ENCODE measurements around the gene DACH1.

The DACH1 gene

GRCh38 chr13:71632721-71633120, 234.3 kb downstream of the DACH1 start:
- FAIRE-seq (no peak), DNase-seq (ENCODE audit: insufficient read length) (no peak)
- TF ChIP-seq POLR2AphosphoS5 (IDR thresholded peaks at IDR 0.05; ENCODE audit: low read depth, low read length) (no peak), POLR2A (IDR thresholded peaks at IDR 0.05; ENCODE audit: low read depth, low read length) (no peak), TAF1 (IDR thresholded peaks at IDR 0.05; ENCODE audit: borderline replicate concordance, low read depth, low read length) (no peak)

- no peak for TF ChIP-seq POLR2A (IDR thresholded peaks at IDR 0.05; ENCODE audit: low read depth, low read length)
- no peak for TF ChIP-seq POLR2AphosphoS5 (IDR thresholded peaks at IDR 0.05; ENCODE audit: low read depth, low read length)
- no peak for TF ChIP-seq TAF1 (IDR thresholded peaks at IDR 0.05; ENCODE audit: borderline replicate concordance, low read depth, low read length)
- no peak for DNase-seq (ENCODE audit: insufficient read length)
- FAIRE-seq = no peak
Measured at GRCh38 chr13:71632206-71632605, 234.8 kb downstream of the DACH1 start.

GRCh38 chr13:71629167-71629566, 237.8 kb downstream of the DACH1 start:
- DNase-seq (ENCODE audit: insufficient read length) (no peak), FAIRE-seq (no peak)
- no peak for TF ChIP-seq POLR2AphosphoS5 (IDR thresholded peaks at IDR 0.05; ENCODE audit: low read depth, low read length)
- no peak for TF ChIP-seq POLR2A (IDR thresholded peaks at IDR 0.05; ENCODE audit: low read depth, low read length)
- TF ChIP-seq TAF1 (IDR thresholded peaks at IDR 0.05; ENCODE audit: borderline replicate concordance, low read depth, low read length) = no peak

GRCh38 chr13:71626421-71627117, 240.4 kb downstream of the DACH1 start:
- DNase-seq (ENCODE audit: insufficient read length) (no peak), FAIRE-seq (no peak)
- no peak for TF ChIP-seq POLR2AphosphoS5 (IDR thresholded peaks at IDR 0.05; ENCODE audit: low read depth, low read length)
- no peak for TF ChIP-seq TAF1 (IDR thresholded peaks at IDR 0.05; ENCODE audit: borderline replicate concordance, low read depth, low read length)
- TF ChIP-seq POLR2A (IDR thresholded peaks at IDR 0.05; ENCODE audit: low read depth, low read length) = no peak

- DNase-seq (ENCODE audit: insufficient read length) = no peak
- TF ChIP-seq POLR2AphosphoS5 (IDR thresholded peaks at IDR 0.05; ENCODE audit: low read depth, low read length) (no peak), TAF1 (IDR thresholded peaks at IDR 0.05; ENCODE audit: borderline replicate concordance, low read depth, low read length) (no peak), POLR2A (IDR thresholded peaks at IDR 0.05; ENCODE audit: low read depth, low read length) (no peak)
- no peak for FAIRE-seq
Measured at GRCh38 chr13:71625694-71626093, 241.3 kb downstream of the DACH1 start.

GRCh38 chr13:71624653-71625600, 242.1 kb downstream of the DACH1 start:
- FAIRE-seq (no peak), DNase-seq (ENCODE audit: insufficient read length) (no peak)
- TF ChIP-seq POLR2AphosphoS5 (IDR thresholded peaks at IDR 0.05; ENCODE audit: low read depth, low read length) (no peak), TAF1 (IDR thresholded peaks at IDR 0.05; ENCODE audit: borderline replicate concordance, low read depth, low read length) (no peak), POLR2A (IDR thresholded peaks at IDR 0.05; ENCODE audit: low read depth, low read length) (no peak)

GRCh38 chr13:71621174-71622124, 245.6 kb downstream of the DACH1 start:
- TF ChIP-seq TAF1 (IDR thresholded peaks at IDR 0.05; ENCODE audit: borderline replicate concordance, low read depth, low read length) (no peak), POLR2A (IDR thresholded peaks at IDR 0.05; ENCODE audit: low read depth, low read length) (no peak), POLR2AphosphoS5 (IDR thresholded peaks at IDR 0.05; ENCODE audit: low read depth, low read length) (no peak)
- no peak for FAIRE-seq
- no peak for DNase-seq (ENCODE audit: insufficient read length)

- DNase-seq (ENCODE audit: insufficient read length) (no peak), FAIRE-seq (no peak)
- TF ChIP-seq POLR2A (IDR thresholded peaks at IDR 0.05; ENCODE audit: low read depth, low read length) = no peak
Measured at GRCh38 chr13:71619096-71619495, 247.9 kb downstream of the DACH1 start.

- DNase-seq (ENCODE audit: insufficient read length) (no peak), FAIRE-seq (no peak)
- TF ChIP-seq TAF1 (IDR thresholded peaks at IDR 0.05; ENCODE audit: borderline replicate concordance, low read depth, low read length) = no peak
- no peak for TF ChIP-seq POLR2A (IDR thresholded peaks at IDR 0.05; ENCODE audit: low read depth, low read length)
Measured at GRCh38 chr13:71618159-71618558, 248.8 kb downstream of the DACH1 start.

GRCh38 chr13:71617265-71617664, 249.7 kb downstream of the DACH1 start:
- FAIRE-seq (no peak), DNase-seq (ENCODE audit: insufficient read length) (no peak)
- TF ChIP-seq POLR2A (IDR thresholded peaks at IDR 0.05; ENCODE audit: low read depth, low read length) (no peak), POLR2AphosphoS5 (IDR thresholded peaks at IDR 0.05; ENCODE audit: low read depth, low read length) (no peak), TAF1 (IDR thresholded peaks at IDR 0.05; ENCODE audit: borderline replicate concordance, low read depth, low read length) (no peak)
